Measurements from ENCODE around the gene MBD3L2.
"Not testable (repeated sequence)": the region's sequence is repeated elsewhere in the genome, so short reads cannot be mapped to it uniquely, and the experiment has no call there.

MBD3L2 gene

GRCh38 chr19:7010722-7011593 is 38.2 kb upstream of the MBD3L2 start:
- no peak overlapping the region for H3K4me3 ChIP-seq (ENCODE audit: low read length)
- TF ChIP-seq CTCF (conservative IDR thresholded peaks at IDR 0.05; ENCODE audit: low read length): no peak
- DNase-seq (ENCODE audit: low read depth): no peak

- DNase-seq (ENCODE audit: low read depth): peak; percentile 8
- H3K4me3 ChIP-seq (ENCODE audit: low read length): no peak overlapping the region
- no peak for TF ChIP-seq CTCF (conservative IDR thresholded peaks at IDR 0.05; ENCODE audit: low read length)
Measured at GRCh38 chr19:7013678-7014077, 35.4 kb upstream of the MBD3L2 start.

GRCh38 chr19:7018828-7019227 is 30.3 kb upstream of the MBD3L2 start:
- no peak overlapping the region for H3K4me3 ChIP-seq (ENCODE audit: low read length)
- no peak for TF ChIP-seq CTCF (conservative IDR thresholded peaks at IDR 0.05; ENCODE audit: low read length)
- DNase-seq (ENCODE audit: low read depth): no peak

GRCh38 chr19:7021331-7021730 is 27.8 kb upstream of the MBD3L2 start, which contains the start of gene MBD3L2B:
Gene MBD3L2B (minus strand): TSS chr19:7021431. CDS start chr19:7021397, 34 bp downstream.
- DNase-seq (ENCODE audit: low read depth); H3K4me3 ChIP-seq (ENCODE audit: low read length): not testable (repeated sequence)

GRCh38 chr19:7028790-7029189 is 20.3 kb upstream of the MBD3L2 start:
- not testable (repeated sequence) for DNase-seq (ENCODE audit: low read depth); H3K4me3 ChIP-seq (ENCODE audit: low read length)

- not testable (repeated sequence) for DNase-seq (ENCODE audit: low read depth); H3K4me3 ChIP-seq (ENCODE audit: low read length)
Measured at GRCh38 chr19:7030278-7030677, 18.8 kb upstream of the MBD3L2 start, which contains the start of gene MBD3L5. Gene MBD3L5 (plus strand): TSS chr19:7030578. CDS start chr19:7030612, 34 bp downstream.

- DNase-seq (ENCODE audit: low read depth); H3K4me3 ChIP-seq (ENCODE audit: low read length): not testable (repeated sequence)
Measured at GRCh38 chr19:7040079-7040478, 9.0 kb upstream of the MBD3L2 start, which contains the start of gene MBD3L4. Gene MBD3L4 (minus strand): TSS chr19:7040179. CDS start chr19:7040144, 35 bp downstream.

- DNase-seq (ENCODE audit: low read depth); H3K4me3 ChIP-seq (ENCODE audit: low read length): not testable (repeated sequence)
Measured at GRCh38 chr19:7041563-7041962, 7.6 kb upstream of the MBD3L2 start.

GRCh38 chr19:7051421-7051820 is 2.3 kb downstream of the MBD3L2 start:
- not testable (repeated sequence) for H3K4me3 ChIP-seq (ENCODE audit: low read length); DNase-seq (ENCODE audit: low read depth)

GRCh38 chr19:7052896-7053295 is 3.8 kb downstream of the MBD3L2 start:
- not testable (repeated sequence) for H3K4me3 ChIP-seq (ENCODE audit: low read length); DNase-seq (ENCODE audit: low read depth)

GRCh38 chr19:7054635-7055368 is 5.7 kb downstream of the MBD3L2 start:
- DNase-seq (ENCODE audit: low read depth); H3K4me3 ChIP-seq (ENCODE audit: low read length): not testable (repeated sequence)

GRCh38 chr19:7055679-7056078 is 6.6 kb downstream of the MBD3L2 start:
- H3K4me3 ChIP-seq (ENCODE audit: low read length); DNase-seq (ENCODE audit: low read depth): not testable (repeated sequence)

- DNase-seq (ENCODE audit: low read depth); H3K4me3 ChIP-seq (ENCODE audit: low read length): not testable (repeated sequence)
Measured at GRCh38 chr19:7056371-7056770, 7.2 kb downstream of the MBD3L2 start.

- DNase-seq (ENCODE audit: low read depth); H3K4me3 ChIP-seq (ENCODE audit: low read length): not testable (repeated sequence)
Measured at GRCh38 chr19:7058576-7058975, 9.5 kb downstream of the MBD3L2 start, which contains the start of gene MBD3L3. Gene MBD3L3 (minus strand): TSS chr19:7058676. CDS start chr19:7058605, 71 bp downstream.

- not testable (repeated sequence) for DNase-seq (ENCODE audit: low read depth)
Measured at GRCh38 chr19:7059977-7060376, 10.9 kb downstream of the MBD3L2 start.

More at GRCh38 chr19:7059977-7060376, 10.9 kb downstream of the MBD3L2 start:
- H3K4me3 ChIP-seq (ENCODE audit: low read length): not testable (repeated sequence)

Measured in AG10803 (cell line).